Ishikawa (cell line): ENCODE measurements around the gene RAD51B.

Experiments used
- CEBPB ChIP-seq: IDR thresholded peaks from 2 replicates; pipeline ENCODE4 v1.6.1; 2012
- CREB1 ChIP-seq: IDR thresholded peaks from 2 replicates; pipeline ENCODE4 v1.6.1; 2012; ENCODE audit warnings: low read depth
- EGR1 ChIP-seq: IDR thresholded peaks from 2 replicates; pipeline ENCODE4 v1.6.1; 2012
- EP300 ChIP-seq: IDR thresholded peaks from 2 replicates; pipeline ENCODE4 v1.6.1; 2012; ENCODE audit warnings: borderline replicate concordance
- FOXM1 ChIP-seq: IDR thresholded peaks from 2 replicates; pipeline ENCODE4 v1.6.1; 2012; ENCODE audit warnings: low read depth, borderline replicate concordance
- NFIC ChIP-seq: IDR thresholded peaks from 2 replicates; pipeline ENCODE4 v1.6.1; 2012
- RAD21 ChIP-seq: IDR thresholded peaks from 2 replicates; pipeline ENCODE4 v1.6.1; 2012; ENCODE audit warnings: low read depth
- TAF1 ChIP-seq: IDR thresholded peaks from 2 replicates; pipeline ENCODE4 v1.6.1; 2012; ENCODE audit warnings: low read depth, mild to moderate bottlenecking
- TCF12 ChIP-seq: IDR thresholded peaks from 2 replicates; pipeline ENCODE4 v1.6.1; 2012; ENCODE audit warnings: low read depth
- TEAD4 ChIP-seq: IDR thresholded peaks from 2 replicates; pipeline ENCODE4 v1.6.1; 2012
- YY1 ChIP-seq: IDR thresholded peaks from 2 replicates; pipeline ENCODE4 v1.6.1; 2012; ENCODE audit warnings: low read depth
- ZBTB7A ChIP-seq: IDR thresholded peaks from 2 replicates; pipeline ENCODE4 v1.6.1; 2012; ENCODE audit warnings: low read depth
- TF ChIP-seq, protein P1 (sequence below): IDR thresholded peaks from 2 replicates; pipeline ENCODE4 v1.6.1; 2012; ENCODE audit warnings: low read depth, mild to moderate bottlenecking
- TF ChIP-seq, protein P2 (sequence below): IDR thresholded peaks from 2 replicates; pipeline ENCODE4 v1.6.1; 2012

DNA sequence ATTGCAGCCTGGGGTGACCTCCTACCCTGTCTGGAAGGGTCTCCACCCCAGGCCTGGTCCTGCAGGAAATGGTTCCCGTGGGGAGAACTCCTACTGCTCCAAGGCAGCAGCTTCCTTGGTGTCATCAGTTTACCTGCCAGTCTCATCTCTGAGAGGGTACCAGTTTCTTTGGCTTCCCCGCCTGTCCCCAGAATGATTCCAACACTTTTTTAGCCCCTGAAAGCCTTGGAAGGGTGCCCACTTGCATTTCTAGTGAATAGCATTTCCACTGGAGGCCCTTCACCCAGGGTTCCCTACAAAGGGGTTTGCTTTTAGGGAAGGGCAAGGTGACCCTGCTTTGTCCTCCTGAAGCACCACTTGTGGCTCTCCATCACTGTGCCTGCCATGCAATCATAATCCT lies 689.0 kb downstream of the RAD51B start:
- TF ChIP-seq ZBTB7A (no peak), EP300 (no peak), RAD21 (no peak), TAF1 (no peak), FOXM1 (no peak), TEAD4 (no peak), EGR1 (no peak), TCF12 (no peak), YY1 (no peak), CEBPB (no peak), CREB1 (no peak), NFIC (no peak)
- TF ChIP-seq, protein P1, sequence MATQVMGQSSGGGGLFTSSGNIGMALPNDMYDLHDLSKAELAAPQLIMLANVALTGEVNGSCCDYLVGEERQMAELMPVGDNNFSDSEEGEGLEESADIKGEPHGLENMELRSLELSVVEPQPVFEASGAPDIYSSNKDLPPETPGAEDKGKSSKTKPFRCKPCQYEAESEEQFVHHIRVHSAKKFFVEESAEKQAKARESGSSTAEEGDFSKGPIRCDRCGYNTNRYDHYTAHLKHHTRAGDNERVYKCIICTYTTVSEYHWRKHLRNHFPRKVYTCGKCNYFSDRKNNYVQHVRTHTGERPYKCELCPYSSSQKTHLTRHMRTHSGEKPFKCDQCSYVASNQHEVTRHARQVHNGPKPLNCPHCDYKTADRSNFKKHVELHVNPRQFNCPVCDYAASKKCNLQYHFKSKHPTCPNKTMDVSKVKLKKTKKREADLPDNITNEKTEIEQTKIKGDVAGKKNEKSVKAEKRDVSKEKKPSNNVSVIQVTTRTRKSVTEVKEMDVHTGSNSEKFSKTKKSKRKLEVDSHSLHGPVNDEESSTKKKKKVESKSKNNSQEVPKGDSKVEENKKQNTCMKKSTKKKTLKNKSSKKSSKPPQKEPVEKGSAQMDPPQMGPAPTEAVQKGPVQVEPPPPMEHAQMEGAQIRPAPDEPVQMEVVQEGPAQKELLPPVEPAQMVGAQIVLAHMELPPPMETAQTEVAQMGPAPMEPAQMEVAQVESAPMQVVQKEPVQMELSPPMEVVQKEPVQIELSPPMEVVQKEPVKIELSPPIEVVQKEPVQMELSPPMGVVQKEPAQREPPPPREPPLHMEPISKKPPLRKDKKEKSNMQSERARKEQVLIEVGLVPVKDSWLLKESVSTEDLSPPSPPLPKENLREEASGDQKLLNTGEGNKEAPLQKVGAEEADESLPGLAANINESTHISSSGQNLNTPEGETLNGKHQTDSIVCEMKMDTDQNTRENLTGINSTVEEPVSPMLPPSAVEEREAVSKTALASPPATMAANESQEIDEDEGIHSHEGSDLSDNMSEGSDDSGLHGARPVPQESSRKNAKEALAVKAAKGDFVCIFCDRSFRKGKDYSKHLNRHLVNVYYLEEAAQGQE = no peak
- TF ChIP-seq, protein P2, sequence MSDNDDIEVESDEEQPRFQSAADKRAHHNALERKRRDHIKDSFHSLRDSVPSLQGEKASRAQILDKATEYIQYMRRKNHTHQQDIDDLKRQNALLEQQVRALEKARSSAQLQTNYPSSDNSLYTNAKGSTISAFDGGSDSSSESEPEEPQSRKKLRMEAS = no peak
